Dermis microvascular lymphatic vessel endothelial cell (primary cell): ENCODE data around the gene USB1. TPM values are rescaled to one million over a fixed set of nuclear protein-coding genes. Genes with fewer than 3 reads are reported as not detected.

Experiments used
- total RNA-seq: library from RNA; depleted of rRNA; stranded (reverse); fragments of >200 nt; gene quantifications from 2 replicates; pipeline ENCODE4 v1.2.1, GENCODE V29; 2014

Gene USB1
- total RNA-seq, 1 donor from 2014 or later, result 20.4 TPM

Other genes with a start within 250 kb of the USB1 start
- 31.1 and 63.8 TPM in 2 replicates for gene KIFC3, start 198.9 kb upstream of the USB1 start, total RNA-seq
- gene CNGB1, start 30.3 kb upstream of the USB1 start, total RNA-seq, result not detected in 2 replicates
- gene ZNF319, start 735 bp upstream of the USB1 start, total RNA-seq, result 2.2 and 3.9 TPM in 2 replicates
- gene MMP15, start 24.3 kb downstream of the USB1 start, total RNA-seq, result 5.4 and 6.9 TPM in 2 replicates
- 44.3 and 51.2 TPM in 2 replicates for gene CFAP20, start 128.0 kb downstream of the USB1 start, total RNA-seq
- gene CSNK2A2, start 196.7 kb downstream of the USB1 start, total RNA-seq, result 27.2 and 33.8 TPM in 2 replicates